HG02885 (cell line): ENCODE data around the gene PPARD.
A peak's percentile ranks its signal among the peaks of the same experiment; 100 is the strongest.

Source experiments
- ATAC-seq: cut with Tn5 transposase; IDR thresholded peaks from one replicate; pipeline ENCODE4 v1.9.1; 2021; ENCODE audit warnings: mild to moderate bottlenecking; ENCODE audit not compliant: unreplicated experiment, poor library complexity

PPARD gene

GRCh38 chr6:35457907-35458306, 115.5 kb downstream of the PPARD start:
- no peak for ATAC-seq

- no peak for ATAC-seq
These were observed 118.9 kb downstream of the PPARD start for GRCh38 chr6:35461270-35461669.

DNA sequence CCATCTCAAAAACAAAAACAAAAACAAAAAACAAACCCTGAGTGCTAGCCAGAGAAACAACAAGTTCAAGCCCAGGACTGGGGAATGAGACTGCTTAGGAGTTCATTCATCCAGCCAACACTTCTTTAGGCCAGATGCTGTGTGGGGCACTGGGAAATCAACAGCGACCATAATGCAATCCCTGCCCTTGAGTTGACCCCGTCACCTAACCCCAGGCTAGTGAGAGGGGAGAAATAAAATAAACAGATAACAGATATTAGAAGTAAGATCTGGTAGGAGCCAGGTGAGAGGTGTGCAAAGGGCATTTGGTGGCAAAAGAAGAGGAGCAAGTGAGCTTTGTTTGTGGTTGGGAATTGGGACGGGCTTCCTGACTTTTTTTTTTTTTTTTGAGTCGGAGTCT, 120.9 kb downstream of the PPARD start:
- ATAC-seq: no peak

DNA sequence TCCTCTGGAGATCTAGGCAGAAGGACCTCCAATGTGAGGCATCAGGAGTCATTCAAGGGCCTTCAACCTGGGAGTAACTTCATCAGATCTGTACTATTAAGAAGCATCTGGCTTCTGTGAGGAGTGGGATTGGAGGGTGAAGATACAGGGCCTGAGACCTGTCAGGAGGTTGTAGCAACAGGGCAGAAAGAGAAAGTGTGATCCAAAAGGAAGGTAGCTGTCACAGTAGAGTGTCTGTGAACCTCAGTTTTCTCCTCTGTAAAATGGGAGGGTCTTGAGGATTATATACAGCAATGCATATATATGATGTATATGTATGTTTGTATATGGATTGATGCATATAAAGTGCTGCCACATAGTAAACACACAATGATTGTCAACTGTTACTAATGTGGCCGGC, 123.3 kb downstream of the PPARD start:
- ATAC-seq: no peak

DNA sequence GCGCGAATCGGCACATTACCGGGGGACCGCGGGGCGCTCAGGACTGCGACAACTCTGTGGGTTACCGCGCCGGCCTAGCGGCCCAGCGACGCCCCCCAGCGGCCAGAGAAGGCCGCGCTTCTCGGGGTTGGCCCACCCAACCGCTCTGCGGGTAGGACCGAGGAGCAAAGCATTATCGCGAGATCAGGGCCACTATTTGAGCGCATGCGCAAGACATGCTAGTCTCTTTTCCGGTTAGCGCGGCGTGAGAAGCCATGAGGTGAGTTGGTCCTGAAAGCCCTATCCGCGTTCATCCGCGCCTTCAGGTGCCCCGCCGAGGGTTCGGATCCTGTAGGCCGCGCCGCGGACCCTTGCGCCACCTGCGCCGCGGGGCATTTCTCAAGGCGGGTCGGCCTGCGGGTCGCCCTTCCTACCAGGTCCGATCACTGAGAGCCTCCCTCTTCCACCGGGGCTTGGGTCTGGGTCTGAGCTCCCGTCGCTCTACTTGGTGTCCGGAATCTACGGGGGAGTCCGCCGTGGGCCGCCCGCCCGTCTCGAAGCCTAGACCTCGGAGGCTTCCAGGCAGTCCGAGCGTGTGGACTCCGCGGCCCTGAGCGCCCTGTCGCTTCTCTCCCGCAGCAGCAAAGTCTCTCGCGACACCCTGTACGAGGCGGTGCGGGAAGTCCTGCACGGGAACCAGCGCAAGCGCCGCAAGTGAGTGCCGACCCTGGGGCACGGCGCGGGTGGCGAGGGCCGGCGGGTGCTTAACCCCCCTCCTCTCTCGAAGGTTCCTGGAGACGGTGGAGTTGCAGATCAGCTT, 126.0 kb downstream of the PPARD start, which contains the start of gene RPL10A:
Gene RPL10A (plus strand): TSS at position 221 of the 799 bp plus-strand sequence. CDS start 34 bp downstream, at position 255.
- ATAC-seq: peak; percentile 90

- no peak for ATAC-seq
These were observed 126.8 kb downstream of the PPARD start for GRCh38 chr6:35468980-35469750.

DNA sequence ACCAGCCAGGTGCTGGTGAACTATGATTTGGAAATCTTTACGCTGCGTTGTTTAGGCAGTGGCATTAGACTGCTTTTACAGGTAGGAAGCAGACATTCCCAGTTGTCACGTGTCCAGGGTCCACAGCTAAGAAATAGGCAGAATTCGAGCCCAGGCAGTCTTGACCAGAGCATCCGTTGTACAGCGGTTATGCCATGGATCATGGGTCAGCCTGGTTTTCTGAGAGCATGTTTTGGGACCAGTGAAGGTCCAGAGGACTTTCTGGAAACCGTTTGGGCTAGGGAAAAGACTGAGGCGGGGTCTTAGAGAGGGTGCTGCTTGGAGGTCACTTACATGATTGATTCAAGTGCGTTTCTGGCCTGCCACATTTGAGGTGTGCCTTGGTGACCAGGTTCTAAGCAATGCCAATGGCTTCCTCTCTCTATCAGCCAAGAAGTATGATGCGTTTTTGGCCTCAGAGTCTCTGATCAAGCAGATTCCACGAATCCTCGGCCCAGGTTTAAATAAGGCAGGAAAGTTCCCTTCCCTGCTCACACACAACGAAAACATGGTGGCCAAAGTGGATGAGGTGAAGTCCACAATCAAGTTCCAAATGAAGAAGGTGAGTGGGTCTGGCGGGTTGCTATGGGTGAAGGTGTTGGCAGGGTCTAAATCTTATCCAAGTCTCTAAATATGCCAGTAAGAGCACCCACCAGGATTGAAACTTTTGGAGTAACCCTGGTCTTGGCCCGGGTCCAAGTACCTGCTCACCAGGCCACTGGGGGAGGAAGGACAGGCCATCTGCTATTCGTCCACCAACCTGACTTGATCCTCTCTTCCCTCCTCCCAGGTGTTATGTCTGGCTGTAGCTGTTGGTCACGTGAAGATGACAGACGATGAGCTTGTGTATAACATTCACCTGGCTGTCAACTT, 127.6 kb downstream of the PPARD start:
- no peak for ATAC-seq

GRCh38 chr6:35470663-35471120, 128.3 kb downstream of the PPARD start:
- no peak for ATAC-seq

DNA sequence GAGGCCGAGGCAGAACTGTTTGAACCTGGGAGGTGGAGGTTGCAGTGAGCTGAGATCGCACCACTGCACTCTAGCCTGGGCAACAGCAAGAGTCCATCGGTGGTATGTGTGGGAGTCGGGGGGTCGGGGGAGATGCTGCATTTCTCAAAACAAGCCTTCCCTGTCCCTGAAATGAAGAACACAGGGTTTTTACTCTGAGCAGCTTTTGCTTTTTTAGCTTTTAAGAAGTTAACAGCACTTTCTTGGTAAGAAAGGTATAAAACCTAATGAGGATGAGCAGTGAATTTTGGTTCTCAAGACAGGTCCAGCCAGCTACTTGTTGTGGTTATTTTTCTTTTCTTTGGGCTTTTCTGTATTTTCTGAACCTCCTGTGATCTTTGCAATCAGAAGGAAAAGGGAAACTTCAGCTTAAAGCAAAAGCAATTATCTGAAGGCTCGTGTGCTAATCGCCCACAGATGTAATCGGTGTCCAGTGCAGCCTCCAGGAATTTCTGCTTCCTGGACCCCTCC, 129.5 kb downstream of the PPARD start:
- no peak for ATAC-seq

GRCh38 chr6:35473075-35473849, 130.9 kb downstream of the PPARD start:
- no peak for ATAC-seq

GRCh38 chr6:35473850-35474130, 131.4 kb downstream of the PPARD start:
- no peak for ATAC-seq

- no peak for ATAC-seq
These were observed 132.0 kb downstream of the PPARD start for GRCh38 chr6:35474131-35474941.

DNA sequence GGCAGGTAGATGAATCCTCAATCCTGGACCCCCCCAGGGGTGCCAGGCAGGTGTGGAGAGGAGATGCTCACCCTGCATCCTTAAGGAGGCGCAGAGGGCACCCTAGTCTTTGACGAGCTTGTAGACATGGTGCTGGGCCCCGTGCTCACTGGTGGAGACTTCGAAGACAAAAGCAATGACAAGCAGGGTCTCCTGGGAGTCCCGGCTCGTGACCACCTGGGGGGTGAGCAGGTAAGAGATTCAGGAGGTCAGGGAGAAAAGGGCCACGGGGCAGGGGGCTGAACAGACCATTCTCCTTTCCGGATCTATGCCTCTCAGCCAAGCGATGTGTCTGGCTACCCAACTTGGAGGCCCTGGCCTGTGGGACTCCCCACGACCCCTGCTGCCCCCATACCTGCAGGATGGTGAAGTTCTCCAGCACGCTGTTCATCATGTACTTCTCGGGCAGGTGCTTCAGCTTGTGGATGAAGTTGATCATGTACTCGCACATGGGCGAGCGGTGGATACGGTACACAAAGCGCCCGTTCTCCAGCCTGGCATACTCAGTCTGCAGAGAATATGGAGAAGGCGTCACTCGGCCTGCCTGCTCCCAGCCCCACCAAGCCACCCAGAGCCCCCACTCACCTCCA, 132.7 kb downstream of the PPARD start:
- no peak for ATAC-seq

GRCh38 chr6:35475573-35475972, 133.2 kb downstream of the PPARD start:
- no peak for ATAC-seq

- no peak for ATAC-seq
These were observed 133.6 kb downstream of the PPARD start for GRCh38 chr6:35476004-35476403.

DNA sequence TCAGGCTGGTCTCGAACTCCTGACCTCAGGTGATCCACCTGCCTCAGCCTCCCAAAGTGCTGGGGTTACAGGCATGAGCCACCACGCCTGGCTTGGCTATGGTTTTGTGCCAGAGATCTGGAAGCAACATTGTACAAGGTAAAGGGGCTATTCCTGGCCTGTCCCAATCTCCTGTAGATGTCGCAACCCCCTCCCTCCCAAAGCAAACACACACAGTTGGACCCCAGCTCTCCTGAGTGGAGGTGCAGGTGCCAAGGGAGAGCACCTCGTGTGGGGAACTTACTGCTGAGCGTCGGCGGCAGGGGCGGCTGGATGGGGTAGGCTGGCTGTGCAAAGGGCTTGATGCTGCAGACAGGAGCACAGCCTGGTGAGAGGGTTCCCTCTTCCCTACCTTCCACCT, 134.7 kb downstream of the PPARD start:
- no peak for ATAC-seq
